Measurements from ENCODE around the gene EPHB1. TPM values are rescaled to one million over a fixed set of nuclear protein-coding genes. Genes with fewer than 3 reads are reported as not detected.

Gene EPHB1
- total and polyA plus RNA-seq, 2 of the 13 experiments (the other 11 are each of a cell fraction or from before 2014, with no cell fraction given): 0.07 to 0.21 TPM

DNA sequence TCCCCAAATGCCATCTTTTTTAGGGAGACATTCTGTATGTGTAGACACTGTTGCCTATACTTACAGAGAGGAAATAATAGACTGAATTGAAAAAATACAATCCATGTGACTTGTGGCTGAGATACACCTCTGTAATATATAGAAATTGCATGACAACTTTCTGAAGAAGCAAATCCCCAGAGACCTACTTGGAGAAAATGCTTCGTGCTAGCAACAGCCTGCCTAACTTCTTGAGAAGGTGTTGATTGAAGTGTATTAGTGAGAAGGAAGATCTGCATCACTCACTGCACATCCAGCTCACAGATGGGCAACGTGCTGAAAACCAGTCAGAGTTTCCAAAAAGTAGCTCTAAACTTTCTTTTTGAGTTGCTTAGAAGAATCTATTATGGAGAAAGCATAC, 404.1 kb downstream of the EPHB1 start:
- Histone ChIP-seq H3K36me3 (replicated peaks in 1 of 2; ENCODE audit: control insufficient read depth in 1 of 2, insufficient read depth in 2 of 2, low read length in 2 of 2) (no peaks in the 10 kb centered on the region), H3K27me3 (ENCODE audit: control insufficient read depth in 1 of 2, insufficient read depth in 2 of 2, low read length in 2 of 2) (0 out of 5 replicates have a peak, but pooled peaks cover 0 to 2% of the 10 kb centered on the region in 2 experiments), H3K4me3 (replicated peaks in 1 of 3; ENCODE audit: insufficient read depth in 1 of 3, low read depth in 2 of 3, low read length in 3 of 3) (no peak overlapping the region), H3K9ac (ENCODE audit: insufficient read depth, low read depth, low read length) (no peak overlapping the region), H3K9me3 (ENCODE audit: low read length) (no peaks in the 10 kb centered on the region), H3K4me1 (ENCODE audit: insufficient read depth, low read length) (no peaks in the 10 kb centered on the region), H3K79me2 (ENCODE audit: insufficient read depth, low read length) (no peaks in the 10 kb centered on the region), H3K4me2 (ENCODE audit: low read depth, low read length) (no peak overlapping the region), H3K27ac (ENCODE audit: extremely low read length, insufficient read depth, low read length) (no peak overlapping the region), H4K20me1 (ENCODE audit: insufficient read depth, low read length) (no peaks in the 10 kb centered on the region), H2AFZ (ENCODE audit: low read length) (no peak overlapping the region)
- in situ Hi-C loops (cut with HindIII; ENCODE audit: extremely low pct_ligation_motif_present, low pct_unique_long_range_greater_than_20kb) (no loop called here), intact Hi-C loops (cut with micrococcal nuclease; ENCODE audit: unreplicated experiment) (no loop called here)
- no peak for ATAC-seq
- no peak for TF ChIP-seq PHF21A (CRISPR knock-in tag; IDR thresholded peaks at IDR 0.05)
- TF ChIP-seq, protein P1, sequence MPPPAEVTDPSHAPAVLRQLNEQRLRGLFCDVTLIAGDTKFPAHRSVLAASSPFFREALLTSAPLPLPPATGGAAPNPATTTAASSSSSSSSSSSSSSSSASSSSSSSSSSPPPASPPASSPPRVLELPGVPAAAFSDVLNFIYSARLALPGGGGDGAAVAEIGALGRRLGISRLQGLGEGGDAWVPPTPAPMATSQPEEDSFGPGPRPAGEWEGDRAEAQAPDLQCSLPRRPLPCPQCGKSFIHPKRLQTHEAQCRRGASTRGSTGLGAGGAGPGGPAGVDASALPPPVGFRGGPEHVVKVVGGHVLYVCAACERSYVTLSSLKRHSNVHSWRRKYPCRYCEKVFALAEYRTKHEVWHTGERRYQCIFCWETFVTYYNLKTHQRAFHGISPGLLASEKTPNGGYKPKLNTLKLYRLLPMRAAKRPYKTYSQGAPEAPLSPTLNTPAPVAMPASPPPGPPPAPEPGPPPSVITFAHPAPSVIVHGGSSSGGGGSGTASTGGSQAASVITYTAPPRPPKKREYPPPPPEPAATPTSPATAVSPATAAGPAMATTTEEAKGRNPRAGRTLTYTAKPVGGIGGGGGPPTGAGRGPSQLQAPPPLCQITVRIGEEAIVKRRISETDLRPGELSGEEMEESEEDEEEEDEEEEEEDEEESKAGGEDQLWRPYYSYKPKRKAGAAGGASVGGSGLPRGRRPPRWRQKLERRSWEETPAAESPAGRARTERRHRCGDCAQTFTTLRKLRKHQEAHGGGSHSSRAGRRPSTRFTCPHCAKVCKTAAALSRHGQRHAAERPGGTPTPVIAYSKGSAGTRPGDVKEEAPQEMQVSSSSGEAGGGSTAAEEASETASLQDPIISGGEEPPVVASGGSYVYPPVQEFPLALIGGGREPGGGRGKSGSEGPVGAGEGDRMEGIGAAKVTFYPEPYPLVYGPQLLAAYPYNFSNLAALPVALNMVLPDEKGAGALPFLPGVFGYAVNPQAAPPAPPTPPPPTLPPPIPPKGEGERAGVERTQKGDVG (CRISPR knock-in tag; IDR thresholded peaks at IDR 0.05; ENCODE audit: borderline replicate concordance): no peak
- TF ChIP-seq ZNF724P (CRISPR knock-in tag; IDR thresholded peaks at IDR 0.05; ENCODE audit: borderline replicate concordance): no peak
- TF ChIP-seq HOXA9 (CRISPR knock-in tag; IDR thresholded peaks at IDR 0.05; ENCODE audit: borderline replicate concordance): no peak
- TF ChIP-seq ZNF232 (CRISPR knock-in tag; IDR thresholded peaks at IDR 0.05; ENCODE audit: borderline replicate concordance): no peak
- no peak for TF ChIP-seq REL (CRISPR knock-in tag; conservative IDR thresholded peaks at IDR 0.05)
- TF ChIP-seq ZNF431 (CRISPR knock-in tag; IDR thresholded peaks at IDR 0.05; ENCODE audit: borderline replicate concordance, low read depth): no peak
- no peak for TF ChIP-seq U2AF2 (IDR thresholded peaks at IDR 0.05; ENCODE audit: low read depth, low read length)
- no peak for TF ChIP-seq ETV5 (CRISPR knock-in tag; IDR thresholded peaks at IDR 0.05; ENCODE audit: borderline replicate concordance)
- TF ChIP-seq TBX3 (IDR thresholded peaks at IDR 0.05; ENCODE audit: borderline replicate concordance): no peak
- TF ChIP-seq, protein P2, sequence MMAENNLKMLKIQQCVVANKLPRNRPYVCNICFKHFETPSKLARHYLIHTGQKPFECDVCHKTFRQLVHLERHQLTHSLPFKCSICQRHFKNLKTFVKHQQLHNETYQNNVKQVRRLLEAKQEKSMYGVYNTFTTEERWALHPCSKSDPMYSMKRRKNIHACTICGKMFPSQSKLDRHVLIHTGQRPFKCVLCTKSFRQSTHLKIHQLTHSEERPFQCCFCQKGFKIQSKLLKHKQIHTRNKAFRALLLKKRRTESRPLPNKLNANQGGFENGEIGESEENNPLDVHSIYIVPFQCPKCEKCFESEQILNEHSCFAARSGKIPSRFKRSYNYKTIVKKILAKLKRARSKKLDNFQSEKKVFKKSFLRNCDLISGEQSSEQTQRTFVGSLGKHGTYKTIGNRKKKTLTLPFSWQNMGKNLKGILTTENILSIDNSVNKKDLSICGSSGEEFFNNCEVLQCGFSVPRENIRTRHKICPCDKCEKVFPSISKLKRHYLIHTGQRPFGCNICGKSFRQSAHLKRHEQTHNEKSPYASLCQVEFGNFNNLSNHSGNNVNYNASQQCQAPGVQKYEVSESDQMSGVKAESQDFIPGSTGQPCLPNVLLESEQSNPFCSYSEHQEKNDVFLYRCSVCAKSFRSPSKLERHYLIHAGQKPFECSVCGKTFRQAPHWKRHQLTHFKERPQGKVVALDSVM (CRISPR knock-in tag; IDR thresholded peaks at IDR 0.05): no peak
- POLR2A ChIA-PET: no interaction called here
- CTCF ChIA-PET (ENCODE audit: low intra/inter-chr PET ratio, low total read pairs): no interaction called here
- DNase-seq (ENCODE audit: low spot score): no peak
- WGBS (ENCODE audit: low lambda C conversion rate): 0% methylated on average over 2 of the region's 2 CpGs
- no peak for FAIRE-seq
- BruUV-seq (replicated peaks): no TSS peak
